Dendritic cell treated with granulocyte-macrophage colony-stimulating factor and Interleukin-4, amounts not matched to agents 40 ng/mL and 50 ng/mL, for 4 days (primary cell): Measurements from ENCODE around the gene CCDC97.
"Not testable (repeated sequence)": the region's sequence is repeated elsewhere in the genome, so short reads cannot be mapped to it uniquely, and the experiment has no call there.

Source experiments
- H3K27ac Mint-ChIP-seq: one replicate; pipeline ENCODE4 v1.8.0; 2022; ENCODE audit warnings: mild to moderate bottlenecking, mixed read lengths
- H3K27me3 Mint-ChIP-seq: one replicate; pipeline ENCODE4 v1.8.0; 2022; ENCODE audit warnings: mild to moderate bottlenecking, mixed read lengths
- H3K36me3 Mint-ChIP-seq: one replicate; pipeline ENCODE4 v1.8.0; 2022; ENCODE audit warnings: low read depth, mixed read lengths
- H3K4me1 Mint-ChIP-seq: one replicate; pipeline ENCODE4 v1.8.0; 2022; ENCODE audit warnings: low read depth, mixed read lengths
- H3K4me3 Mint-ChIP-seq: one replicate; pipeline ENCODE4 v1.8.0; 2022; ENCODE audit warnings: mild to moderate bottlenecking, moderate library complexity, mixed read lengths
- H3K9me3 Mint-ChIP-seq: one replicate; pipeline ENCODE4 v1.8.0; 2022; ENCODE audit warnings: mixed read lengths
- intact Hi-C: fragments of 100-400 bp; cut with micrococcal nuclease; formaldehyde crosslinking; loops from one replicate; pipeline ENCODE4 v1.15.0; 2022

CCDC97 gene

GRCh38 chr19:41288673-41289530 is 21.1 kb upstream of the CCDC97 start:
- Mint-ChIP-seq H3K9me3 (no peaks in the 10 kb centered on the region), H3K36me3 (peaks cover 100% of the 10 kb centered on the region), H3K27ac (no peak overlapping the region), H3K4me1 (no peaks in the 10 kb centered on the region), H3K4me3 (no peak overlapping the region), H3K27me3 (no peaks in the 10 kb centered on the region)
- intact Hi-C loops = no loop called here

- H3K36me3 Mint-ChIP-seq = peaks cover 100% of the 10 kb centered on the region
- H3K27me3 Mint-ChIP-seq, H3K4me1 Mint-ChIP-seq, H3K9me3 Mint-ChIP-seq, H3K4me3 Mint-ChIP-seq, intact Hi-C loops, H3K27ac Mint-ChIP-seq: not testable (repeated sequence)
Observed at GRCh38 chr19:41289814-41290213, 20.2 kb upstream of the CCDC97 start.

- intact Hi-C loops = no loop called here
- Mint-ChIP-seq H3K36me3 (peaks cover 100% of the 10 kb centered on the region), H3K4me3 (no peak overlapping the region), H3K4me1 (peaks cover 33% of the 10 kb centered on the region), H3K9me3 (no peaks in the 10 kb centered on the region), H3K27ac (no peak overlapping the region), H3K27me3 (no peaks in the 10 kb centered on the region)
Observed at GRCh38 chr19:41294393-41294792, 15.6 kb upstream of the CCDC97 start.

GRCh38 chr19:41295499-41295898 is 14.5 kb upstream of the CCDC97 start:
- no peaks in the 10 kb centered on the region for H3K27me3 Mint-ChIP-seq
- no peak overlapping the region for H3K27ac Mint-ChIP-seq
- no peak overlapping the region for H3K4me3 Mint-ChIP-seq
- H3K36me3 Mint-ChIP-seq = peaks cover 100% of the 10 kb centered on the region
- intact Hi-C loops = no loop called here
- no peaks in the 10 kb centered on the region for H3K9me3 Mint-ChIP-seq
- peaks cover 44% of the 10 kb centered on the region for H3K4me1 Mint-ChIP-seq

- peaks cover 49% of the 10 kb centered on the region for H3K4me1 Mint-ChIP-seq
- peaks cover 100% of the 10 kb centered on the region for H3K36me3 Mint-ChIP-seq
- H3K9me3 Mint-ChIP-seq = no peaks in the 10 kb centered on the region
- H3K27ac Mint-ChIP-seq = peak overlapping the region; percentile 83
- no peak overlapping the region for H3K4me3 Mint-ChIP-seq
- intact Hi-C loops = no loop called here
- H3K27me3 Mint-ChIP-seq = no peaks in the 10 kb centered on the region
Observed at GRCh38 chr19:41296433-41296871, 13.5 kb upstream of the CCDC97 start.

GRCh38 chr19:41297628-41298347 is 12.2 kb upstream of the CCDC97 start:
- intact Hi-C loops = loop anchor here (1.0 kb wide), 2 partner anchors 11 to 34 kb away; no protein-coding TSS in a partner anchor
- no peaks in the 10 kb centered on the region for H3K9me3 Mint-ChIP-seq
- peaks cover 100% of the 10 kb centered on the region for H3K36me3 Mint-ChIP-seq
- no peaks in the 10 kb centered on the region for H3K27me3 Mint-ChIP-seq
- H3K4me3 Mint-ChIP-seq = no peak overlapping the region
- peaks cover 62% of the 10 kb centered on the region for H3K4me1 Mint-ChIP-seq
- H3K27ac Mint-ChIP-seq = peak overlapping the region; percentile 83

- Mint-ChIP-seq H3K27ac (peak overlapping the region; percentile 83), H3K4me3 (peak overlapping the region; percentile 39), H3K9me3 (no peaks in the 10 kb centered on the region), H3K36me3 (peaks cover 100% of the 10 kb centered on the region), H3K27me3 (no peaks in the 10 kb centered on the region), H3K4me1 (peaks cover 66% of the 10 kb centered on the region)
- intact Hi-C loops = loop anchor here (1.0 kb wide), 2 partner anchors 10 to 35 kb away; no protein-coding TSS in a partner anchor
Observed at GRCh38 chr19:41298348-41298964, 11.5 kb upstream of the CCDC97 start.

- intact Hi-C loops = no loop called here
- H3K36me3 Mint-ChIP-seq = peaks cover 100% of the 10 kb centered on the region
- H3K27me3 Mint-ChIP-seq = no peaks in the 10 kb centered on the region
- no peak overlapping the region for H3K4me3 Mint-ChIP-seq
- no peaks in the 10 kb centered on the region for H3K9me3 Mint-ChIP-seq
- H3K27ac Mint-ChIP-seq = peak overlapping the region; percentile 83
- peaks cover 68% of the 10 kb centered on the region for H3K4me1 Mint-ChIP-seq
Observed at GRCh38 chr19:41299046-41299754, 10.8 kb upstream of the CCDC97 start.

- Mint-ChIP-seq H3K4me1 (peaks cover 71% of the 10 kb centered on the region), H3K9me3 (no peaks in the 10 kb centered on the region), H3K4me3 (no peak overlapping the region), H3K27me3 (no peaks in the 10 kb centered on the region), H3K36me3 (peaks cover 100% of the 10 kb centered on the region), H3K27ac (peak overlapping the region; percentile 83)
- intact Hi-C loops = no loop called here
Observed at GRCh38 chr19:41299755-41300089, 10.2 kb upstream of the CCDC97 start.

- no peak overlapping the region for H3K27ac Mint-ChIP-seq
- peaks cover 78% of the 10 kb centered on the region for H3K4me1 Mint-ChIP-seq
- peaks cover 100% of the 10 kb centered on the region for H3K36me3 Mint-ChIP-seq
- no peaks in the 10 kb centered on the region for H3K27me3 Mint-ChIP-seq
- H3K4me3 Mint-ChIP-seq = no peak overlapping the region
- H3K9me3 Mint-ChIP-seq = no peaks in the 10 kb centered on the region
- intact Hi-C loops = no loop called here
Observed at GRCh38 chr19:41300555-41300954, 9.4 kb upstream of the CCDC97 start.

- intact Hi-C loops = no loop called here
- H3K36me3 Mint-ChIP-seq = peaks cover 100% of the 10 kb centered on the region
- no peaks in the 10 kb centered on the region for H3K9me3 Mint-ChIP-seq
- H3K27me3 Mint-ChIP-seq = no peaks in the 10 kb centered on the region
- no peak overlapping the region for H3K4me3 Mint-ChIP-seq
- peaks cover 81% of the 10 kb centered on the region for H3K4me1 Mint-ChIP-seq
- peak overlapping the region; percentile 61 for H3K27ac Mint-ChIP-seq
Observed at GRCh38 chr19:41302624-41303351, 7.2 kb upstream of the CCDC97 start.

GRCh38 chr19:41303954-41304353 is 6.0 kb upstream of the CCDC97 start:
- H3K27ac Mint-ChIP-seq = peak overlapping the region; percentile 7
- H3K4me3 Mint-ChIP-seq = no peak overlapping the region
- peaks cover 93% of the 10 kb centered on the region for H3K36me3 Mint-ChIP-seq
- H3K27me3 Mint-ChIP-seq = no peaks in the 10 kb centered on the region
- intact Hi-C loops = no loop called here
- H3K4me1 Mint-ChIP-seq = peaks cover 81% of the 10 kb centered on the region
- H3K9me3 Mint-ChIP-seq = no peaks in the 10 kb centered on the region
